GM12878 (cell line): ENCODE results near the gene STARD13. TPM values are rescaled to one million over a fixed set of nuclear protein-coding genes. Genes with fewer than 3 reads are reported as not detected.

Experiments used
- ATF2 ChIP-seq: IDR thresholded peaks from 2 replicates; pipeline ENCODE4 v1.6.1; 2012; ENCODE audit warnings: low read length, inconsistent platforms
- ATF7 ChIP-seq: fragments of 450-650 bp; IDR thresholded peaks from 2 replicates; pipeline ENCODE4 v1.6.1; 2016; ENCODE audit warnings: low read depth, mild to moderate bottlenecking
- BACH1 ChIP-seq: fragments of 450-650 bp; IDR thresholded peaks from 2 replicates; pipeline ENCODE4 v1.6.1; 2017; ENCODE audit warnings: mild to moderate bottlenecking, borderline replicate concordance
- CBX5 ChIP-seq: sonication (generic); IDR thresholded peaks from 2 replicates; pipeline ENCODE4 v1.6.1; 2016; ENCODE audit warnings: low read depth, moderate library complexity, mild to moderate bottlenecking, inconsistent platforms
- CEBPB ChIP-seq, 2 experiments: fragments of 150-350 bp in 1 of 2; IDR thresholded peaks; 2 replicates each; pipeline ENCODE4 v1.6.1; 2012 to 2014; ENCODE audit warnings: low read depth in 2 of 2, low read length in 2 of 2, borderline replicate concordance in 1 of 2, inconsistent platforms in 1 of 2
- CREB1 ChIP-seq: IDR thresholded peaks from 2 replicates; pipeline ENCODE4 v1.6.1; 2012; ENCODE audit warnings: low read depth, mild to moderate bottlenecking, inconsistent platforms
- EED ChIP-seq: sonication (generic); IDR thresholded peaks from 2 replicates; pipeline ENCODE4 v1.6.1; 2016; ENCODE audit warnings: antibody characterized with exemption, low read depth
- EP300 ChIP-seq, 2 experiments: fragments of 150-350 bp in 1 of 2; IDR thresholded peaks; 2 replicates each; pipeline ENCODE4 v1.6.1; 2011 to 2012; ENCODE audit warnings: low read depth in 2 of 2, low read length in 2 of 2, borderline replicate concordance in 1 of 2, improper control_type of control experiment in 1 of 2, inconsistent platforms in 1 of 2; ENCODE audit not compliant: control insufficient read depth in 1 of 2
- FOXM1 ChIP-seq: IDR thresholded peaks from 2 replicates; pipeline ENCODE4 v1.6.1; 2012; ENCODE audit warnings: low read depth, mild to moderate bottlenecking, inconsistent platforms, low read length, moderate library complexity
- HDGF ChIP-seq: fragments of 450-650 bp; IDR thresholded peaks from 2 replicates; pipeline ENCODE4 v1.6.1; 2016; ENCODE audit warnings: antibody characterized with exemption
- HSF1 ChIP-seq: fragments of 150-350 bp; IDR thresholded peaks from 2 replicates; pipeline ENCODE4 v1.6.1; 2014; ENCODE audit warnings: mild to moderate bottlenecking, low read depth, low read length
- IKZF1 ChIP-seq: fragments of 450-650 bp; conservative IDR thresholded peaks from 2 replicates; pipeline ENCODE4 v1.6.1; 2017; ENCODE audit warnings: antibody characterized with exemption, mild to moderate bottlenecking
- MAX ChIP-seq: IDR thresholded peaks from 2 replicates; pipeline ENCODE4 v1.6.1; 2012; ENCODE audit warnings: low read depth, low read length, improper control_type of control experiment
- MEF2A ChIP-seq: IDR thresholded peaks from 2 replicates; pipeline ENCODE4 v1.6.1; 2011; ENCODE audit warnings: low read depth, mild to moderate bottlenecking, low read length, moderate library complexity; ENCODE audit not compliant: insufficient read depth
- MYB ChIP-seq: fragments of 150-350 bp; IDR thresholded peaks from 2 replicates; pipeline ENCODE4 v1.6.1; 2014; ENCODE audit warnings: mild to moderate bottlenecking, low read depth, low read length, borderline replicate concordance
- NBN ChIP-seq: fragments of 450-650 bp; IDR thresholded peaks from 2 replicates; pipeline ENCODE4 v1.6.1; 2016
- NFXL1 ChIP-seq: fragments of 450-650 bp; IDR thresholded peaks from 2 replicates; pipeline ENCODE4 v1.6.1; 2017; ENCODE audit warnings: antibody characterized with exemption, mild to moderate bottlenecking, borderline replicate concordance
- PAX5 ChIP-seq: IDR thresholded peaks from 2 replicates; pipeline ENCODE4 v1.6.1; 2011; ENCODE audit warnings: low read depth, low read length, borderline replicate concordance
- PML ChIP-seq: IDR thresholded peaks from 2 replicates; pipeline ENCODE4 v1.6.1; 2012; ENCODE audit warnings: low read length, inconsistent platforms
- POU2F2 ChIP-seq: IDR thresholded peaks from 3 replicates; pipeline ENCODE4 v1.6.1; 2011; ENCODE audit warnings: low read depth, mild to moderate bottlenecking, low read length, borderline replicate concordance
- RBBP5 ChIP-seq: fragments of 200-600 bp; sonication (generic); conservative IDR thresholded peaks from 2 replicates; pipeline ENCODE4 v1.6.1; 2016
- SMARCA5 ChIP-seq: fragments of 450-650 bp; IDR thresholded peaks from 2 replicates; pipeline ENCODE4 v1.6.1; 2017; ENCODE audit warnings: mild to moderate bottlenecking
- SP1 ChIP-seq: IDR thresholded peaks from one replicate; pipeline ENCODE4 v1.6.1; 2011; ENCODE audit warnings: low read depth, low read length
- YY1 ChIP-seq: IDR thresholded peaks from 2 replicates; pipeline ENCODE4 v1.6.1; 2011; ENCODE audit warnings: low read depth, mild to moderate bottlenecking, low read length
- ZBTB33 ChIP-seq: fragments of 450-650 bp; IDR thresholded peaks from 2 replicates; pipeline ENCODE4 v1.6.1; 2017; ENCODE audit warnings: mild to moderate bottlenecking
- ZZZ3 ChIP-seq: IDR thresholded peaks from 2 replicates; pipeline ENCODE4 v1.6.1; 2011; ENCODE audit warnings: low read depth; ENCODE audit not compliant: control insufficient read depth, insufficient read length
- polyA plus RNA-seq, 11 experiments: library from polyadenylated mRNA; depleted of rRNA in 4 of 11; unstranded in 6 of 11; stranded (reverse) in 5 of 11; fragments of >200 nt; fragmentation: Nextera tagmentation in 4 of 11; fragmentation: Illumina TruSeq in 1 of 11; extraction: Ambion mirVana in 4 of 11; extraction: Trizol in 1 of 11; gene quantifications; 1 replicate in 1 of 11; 2 replicates in 10 of 11; pipeline versions ENCODE4 v1.2.1 to v1.2.3, GENCODE V29; 2011 to 2016; ENCODE audit warnings: inconsistent platforms in 2 of 11, missing spikeins in 2 of 11, low read depth in 1 of 11
- total RNA-seq, 4 experiments: library from RNA; depleted of rRNA in 3 of 4; stranded (reverse); fragments of >200 nt in 3 of 4; fragmentation: Illumina TruSeq in 1 of 4; extraction: Trizol in 1 of 4; gene quantifications; 2 replicates each; pipeline versions ENCODE4 v1.2.1 to v1.2.3, GENCODE V29; 2013 to 2021

STARD13 gene
- total and polyA plus RNA-seq, 10 of the 15 experiments (the other 5 are each of a cell fraction or from before 2014, with no cell fraction given), result 4.0 to 41.6 (median 10.1) TPM

GRCh38 chr13:33188093-33188882, 97.3 kb downstream of the STARD13 start (continued):
- TF ChIP-seq FOXM1 (peak; percentile 90), CBX5 (peak; percentile 78; the same call in 1 of the 2 replicates), PAX5 (no peak), YY1 (peak; percentile 34; the same call in 1 of the 2 replicates), SMARCA5 (peak; percentile 71; the same call in 1 of the 2 replicates), HDGF (0 out of 2 replicates have a peak, but pooled peaks have one; percentile 66), NBN (peak; percentile 83; the same call in 1 of the 2 replicates), MEF2A (peak; percentile 94), MAX (no peak), ATF2 (peak; percentile 95), PML (peak; percentile 37; the same call in 1 of the 2 replicates), RBBP5 (no peak), CREB1 (peak; percentile 58), ZBTB33 (no peak), ATF7 (peak; percentile 82), NFXL1 (no peak), BACH1 (no peak), ZZZ3 (no peak), EED (no peak; the same call in 1 of the 2 replicates), IKZF1 (peak; percentile 83), SP1 (peak; percentile 50), HSF1 (no peak), CEBPB (IDR thresholded peaks at IDR 0.05; ENCODE audit: borderline replicate concordance in 1 of 2, low read depth in 2 of 2, low read length in 2 of 2) (no peak), POU2F2 (peak; percentile 12; the same call in 1 of the 3 replicates), EP300 (IDR thresholded peaks at IDR 0.05; ENCODE audit: borderline replicate concordance in 1 of 2, control insufficient read depth in 1 of 2, low read depth in 2 of 2, low read length in 2 of 2) (peak; percentile 49 to 56), MYB (no peak)
